ENCODE data around the gene ZBTB16.

The ZBTB16 gene, protein sequence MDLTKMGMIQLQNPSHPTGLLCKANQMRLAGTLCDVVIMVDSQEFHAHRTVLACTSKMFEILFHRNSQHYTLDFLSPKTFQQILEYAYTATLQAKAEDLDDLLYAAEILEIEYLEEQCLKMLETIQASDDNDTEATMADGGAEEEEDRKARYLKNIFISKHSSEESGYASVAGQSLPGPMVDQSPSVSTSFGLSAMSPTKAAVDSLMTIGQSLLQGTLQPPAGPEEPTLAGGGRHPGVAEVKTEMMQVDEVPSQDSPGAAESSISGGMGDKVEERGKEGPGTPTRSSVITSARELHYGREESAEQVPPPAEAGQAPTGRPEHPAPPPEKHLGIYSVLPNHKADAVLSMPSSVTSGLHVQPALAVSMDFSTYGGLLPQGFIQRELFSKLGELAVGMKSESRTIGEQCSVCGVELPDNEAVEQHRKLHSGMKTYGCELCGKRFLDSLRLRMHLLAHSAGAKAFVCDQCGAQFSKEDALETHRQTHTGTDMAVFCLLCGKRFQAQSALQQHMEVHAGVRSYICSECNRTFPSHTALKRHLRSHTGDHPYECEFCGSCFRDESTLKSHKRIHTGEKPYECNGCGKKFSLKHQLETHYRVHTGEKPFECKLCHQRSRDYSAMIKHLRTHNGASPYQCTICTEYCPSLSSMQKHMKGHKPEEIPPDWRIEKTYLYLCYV

DNA sequence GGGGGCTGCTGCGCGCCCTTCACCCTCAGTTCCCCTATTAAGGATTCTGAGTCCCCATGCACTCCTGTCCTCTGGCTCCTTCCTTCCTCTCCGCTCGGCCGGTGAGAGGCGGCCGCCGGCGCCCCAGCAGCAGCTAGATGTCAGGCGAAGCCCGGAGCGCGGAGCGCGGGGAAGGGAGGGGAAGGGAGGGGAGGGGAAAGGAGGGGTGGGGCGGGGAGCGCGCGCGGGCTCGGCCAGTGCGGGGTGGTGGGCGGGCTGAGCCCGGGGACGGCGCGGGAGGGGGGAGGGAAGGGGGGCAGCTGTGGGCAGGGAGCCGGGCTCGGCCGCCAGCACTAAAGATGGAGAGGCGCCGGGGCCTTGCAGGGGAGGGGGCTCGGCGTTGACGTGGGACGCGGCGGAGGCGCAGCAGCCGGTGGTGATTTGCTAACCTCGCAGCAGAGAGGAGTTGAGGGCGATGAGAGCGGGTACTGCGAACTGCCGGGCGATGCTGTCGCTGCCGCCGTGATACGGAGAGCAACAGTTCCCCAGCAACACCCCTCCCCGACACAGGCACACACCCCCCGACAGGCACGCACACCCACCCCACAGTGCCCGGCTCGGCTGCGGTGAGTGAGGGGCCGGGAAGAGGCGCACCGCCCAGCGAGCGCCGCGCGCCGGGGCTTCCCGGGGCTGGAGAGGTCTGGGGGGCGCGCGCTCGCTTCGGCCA, at the start of gene ZBTB16:
ZBTB16 (plus strand) TSS at position 434 of the 706 bp plus-strand sequence. CDS start 3,590 bp downstream, outside the sequence.
- DNase-seq (ENCODE audit: low read depth, low spot score): no peak

DNA sequence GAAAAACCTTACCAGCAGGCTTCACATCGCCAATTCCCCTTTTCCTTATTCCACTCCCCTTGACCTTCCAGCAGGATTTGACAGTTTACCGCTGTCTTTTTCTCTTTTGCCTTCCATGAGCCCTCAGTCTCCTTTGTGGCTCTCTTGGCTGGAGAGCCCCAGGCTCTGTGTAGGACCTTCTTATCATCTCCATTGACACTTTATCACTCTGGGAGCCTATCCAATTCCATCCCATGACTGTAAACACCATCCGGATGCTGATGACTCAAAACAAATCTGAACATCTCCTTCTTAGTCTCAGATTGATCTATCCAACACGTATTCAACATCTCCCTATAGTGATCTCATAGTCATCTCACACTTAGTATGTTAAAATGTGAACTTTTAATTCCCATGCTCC, 48.6 kb upstream of the ZBTB16 start:
- DNase-seq (ENCODE audit: low read depth, low spot score): no peak

DNA sequence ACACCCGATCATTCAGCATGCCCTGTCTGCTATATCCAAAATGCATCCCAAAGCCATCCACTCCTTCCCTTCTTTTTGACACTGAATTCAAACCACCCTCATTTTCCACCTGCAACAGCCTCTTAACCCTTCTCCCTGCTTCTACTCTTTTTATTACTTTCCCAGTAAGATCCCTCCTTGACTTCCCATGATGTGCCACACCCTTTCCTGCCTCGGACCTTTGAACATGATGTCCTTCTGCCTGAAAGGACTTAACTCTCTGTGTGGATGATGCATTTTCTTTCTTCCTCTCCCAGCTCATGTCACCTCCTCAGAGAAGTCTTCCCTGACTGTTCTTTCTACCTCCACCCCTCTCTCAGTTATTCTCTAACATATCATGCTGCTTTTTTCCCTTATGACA, 48.1 kb upstream of the ZBTB16 start:
- DNase-seq (ENCODE audit: low read depth, low spot score): no peak

- DNase-seq (ENCODE audit: low read depth, low spot score): no peak
Observed at GRCh38 chr11:114015117-114015516, 44.4 kb upstream of the ZBTB16 start.

DNA sequence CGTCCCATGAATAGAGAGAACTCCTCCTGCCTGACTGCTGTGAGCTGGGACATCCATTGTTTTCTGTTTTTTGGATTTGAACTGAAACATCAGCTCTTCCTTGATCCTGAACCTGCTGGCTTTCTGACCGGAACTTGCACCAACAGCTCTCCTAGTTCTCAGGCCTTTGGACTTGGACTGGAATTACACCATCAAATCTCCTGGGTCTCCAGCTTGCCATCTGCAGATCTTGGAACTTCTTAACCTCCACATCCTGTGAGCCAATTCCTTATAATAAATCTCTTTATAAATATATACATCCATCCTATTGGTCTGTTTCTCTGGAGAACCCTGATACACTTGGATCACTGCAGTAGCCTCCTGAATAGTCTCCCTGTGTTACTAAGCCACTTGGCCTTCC, 42.5 kb upstream of the ZBTB16 start:
- no peak for DNase-seq (ENCODE audit: low read depth, low spot score)

- DNase-seq (ENCODE audit: low read depth, low spot score): no peak
Observed at GRCh38 chr11:114017723-114018122, 41.8 kb upstream of the ZBTB16 start.

- DNase-seq (ENCODE audit: low read depth, low spot score): no peak
Observed at GRCh38 chr11:114019046-114019445, 40.5 kb upstream of the ZBTB16 start.

- no peak for DNase-seq (ENCODE audit: low read depth, low spot score)
Observed at GRCh38 chr11:114019574-114019973, 39.9 kb upstream of the ZBTB16 start.

- DNase-seq (ENCODE audit: low read depth, low spot score): no peak
Observed at GRCh38 chr11:114025329-114025907, 34.1 kb upstream of the ZBTB16 start.

DNA sequence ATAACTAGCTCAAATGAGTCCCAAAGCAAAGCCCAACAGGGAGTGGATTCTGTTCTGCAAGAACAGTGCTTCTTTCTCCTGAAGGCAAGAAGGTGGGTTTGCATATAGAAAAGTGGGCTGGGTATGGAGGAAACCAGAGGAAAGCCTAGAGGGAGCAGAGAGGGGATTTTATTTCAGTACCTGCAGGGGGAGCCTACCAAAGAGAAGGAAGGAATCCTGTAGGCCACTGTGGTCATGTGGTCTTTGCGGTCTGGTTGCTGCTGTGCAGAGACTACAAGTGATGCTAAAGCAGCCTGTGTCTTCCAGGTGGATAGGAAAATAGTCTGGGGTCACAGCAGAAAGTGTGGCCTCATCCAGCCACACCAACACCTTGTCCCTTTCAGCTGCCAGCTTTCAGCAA, 33.2 kb upstream of the ZBTB16 start:
- no peak for DNase-seq (ENCODE audit: low read depth, low spot score)

DNA sequence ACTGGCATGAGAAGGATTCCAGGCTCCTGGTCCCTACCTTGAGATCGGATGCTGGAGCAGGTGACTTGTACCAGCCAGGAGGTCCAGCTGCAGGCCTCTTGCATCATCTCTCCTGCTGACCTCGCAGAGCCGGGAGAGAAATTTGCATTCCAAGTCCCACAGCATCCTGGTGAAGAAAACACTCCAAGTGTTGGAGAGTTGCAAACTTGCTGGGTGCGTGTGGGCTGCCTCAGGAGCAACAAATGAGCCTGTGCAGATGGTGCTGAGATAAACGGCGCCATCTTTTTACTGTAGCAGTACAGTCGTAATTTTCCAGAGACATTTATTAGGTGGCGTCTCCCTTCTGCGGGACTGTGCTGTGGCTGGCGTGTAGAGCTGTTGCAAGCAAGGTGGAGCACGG, 32.1 kb upstream of the ZBTB16 start:
- DNase-seq (ENCODE audit: low read depth, low spot score): no peak

DNA sequence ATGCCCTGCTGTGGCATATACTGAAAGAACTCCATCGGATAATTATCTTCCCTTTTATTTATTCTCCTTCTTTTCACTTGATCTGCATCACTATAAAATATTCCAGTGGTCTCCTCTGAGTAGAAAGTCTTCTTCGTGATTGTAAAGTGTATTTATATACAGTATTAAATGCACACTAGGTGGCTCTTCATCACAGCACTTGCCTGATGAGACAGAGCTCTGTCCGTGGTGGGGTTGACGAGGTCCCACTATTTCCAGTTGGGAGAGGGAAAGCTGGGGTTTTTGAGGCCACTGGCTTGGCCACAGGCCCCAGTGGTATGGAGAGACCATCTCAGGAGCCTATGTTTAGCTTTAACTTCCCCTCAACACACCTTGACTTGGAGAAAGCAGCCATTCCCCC, 31.6 kb upstream of the ZBTB16 start:
- no peak for DNase-seq (ENCODE audit: low read depth, low spot score)

DNA sequence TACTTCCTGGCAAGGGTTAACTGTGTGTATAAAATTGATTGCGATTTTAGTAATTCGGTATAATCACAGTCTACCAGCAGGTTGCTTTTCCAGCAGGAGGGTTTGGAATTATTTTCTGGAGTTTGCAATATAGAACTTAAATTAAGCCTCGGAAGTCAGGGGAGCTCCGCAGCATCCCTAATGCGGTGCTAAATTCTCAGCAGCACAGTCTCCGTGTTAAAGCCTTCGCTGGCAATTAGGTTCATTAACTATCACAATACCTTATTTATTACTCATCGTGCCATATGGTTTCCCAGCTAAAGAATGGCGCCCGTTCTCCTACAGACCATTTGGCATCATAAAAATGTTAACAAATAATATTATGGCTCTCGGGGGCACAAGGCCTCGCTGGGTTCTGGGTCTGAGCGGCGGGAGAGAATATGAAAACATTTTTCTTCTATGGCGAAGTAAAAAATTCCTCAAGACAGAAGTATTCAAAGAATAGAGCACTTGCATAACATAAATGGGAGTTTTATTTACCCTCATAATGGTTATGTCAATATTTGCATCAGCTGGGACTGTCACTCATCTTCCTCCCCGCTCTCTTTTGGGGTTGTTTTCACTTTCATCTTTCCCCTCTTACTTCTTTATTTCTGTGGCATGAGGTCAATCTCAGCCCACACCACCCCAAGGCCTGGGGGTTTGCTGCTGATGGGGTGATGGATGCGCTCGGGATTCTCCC, 28.1 kb upstream of the ZBTB16 start:
- no peak for DNase-seq (ENCODE audit: low read depth, low spot score)

GRCh38 chr11:114031967-114032320, 27.6 kb upstream of the ZBTB16 start:
- no peak for DNase-seq (ENCODE audit: low read depth, low spot score)

DNA sequence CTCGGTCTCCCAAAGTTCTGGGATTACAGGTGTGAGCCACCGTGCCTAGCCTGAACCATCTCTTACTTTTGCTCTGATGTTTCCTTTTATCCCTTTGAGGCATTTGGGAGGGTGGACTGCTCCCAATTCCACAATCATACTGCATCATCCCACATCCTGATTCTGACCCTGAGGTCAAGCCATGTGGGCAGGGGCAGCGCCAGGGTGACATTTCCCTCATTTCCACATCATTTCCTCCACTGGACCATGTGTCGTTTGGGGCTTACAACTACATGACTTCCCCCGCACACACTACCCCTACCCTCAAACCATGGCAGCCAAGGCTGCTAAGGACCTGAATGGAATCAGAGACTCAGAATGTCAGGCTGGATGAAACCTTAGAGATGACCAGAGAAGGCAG, 26.4 kb upstream of the ZBTB16 start:
- no peak for DNase-seq (ENCODE audit: low read depth, low spot score)

DNA sequence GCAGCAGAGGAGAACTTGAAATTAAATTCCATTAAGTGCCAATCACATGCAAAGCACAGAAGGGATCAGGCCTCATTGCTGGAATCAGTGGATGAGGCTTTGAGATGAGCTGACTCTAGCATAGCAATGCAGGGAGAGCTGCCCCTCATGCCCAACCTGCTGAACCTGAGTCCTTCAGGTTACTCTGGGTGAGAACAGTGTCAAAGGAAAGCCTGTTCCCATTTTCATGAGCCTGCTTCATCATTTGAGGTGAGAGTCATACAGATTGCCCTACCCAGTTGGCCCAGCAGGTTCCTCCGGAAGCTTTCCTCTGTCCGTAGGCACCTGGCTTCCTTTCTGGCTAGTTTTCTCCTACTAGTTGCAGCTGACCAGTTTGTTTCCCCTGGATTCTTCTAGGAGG, 25.9 kb upstream of the ZBTB16 start:
- DNase-seq (ENCODE audit: low read depth, low spot score): no peak

DNA sequence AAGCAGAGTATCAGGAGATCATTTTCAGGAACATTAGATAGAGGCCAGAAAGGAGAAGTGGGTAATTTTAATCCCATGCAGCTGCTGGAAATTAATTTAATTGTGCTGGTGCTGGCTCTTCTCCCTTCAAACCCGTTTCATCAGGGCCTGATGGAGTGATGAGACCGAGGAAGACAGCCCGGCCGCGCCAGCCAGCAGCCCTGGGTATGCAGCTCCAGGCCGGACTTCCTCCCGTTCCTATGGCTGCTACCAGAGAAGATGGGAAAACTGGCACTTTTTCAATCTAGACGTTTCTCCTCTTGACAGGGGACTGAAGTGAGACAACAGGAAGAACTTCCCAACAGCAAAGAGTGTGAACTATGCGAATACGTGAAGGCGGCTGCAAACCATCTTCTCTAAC, 24.6 kb upstream of the ZBTB16 start:
- DNase-seq (ENCODE audit: low read depth, low spot score): no peak

- DNase-seq (ENCODE audit: low read depth, low spot score): no peak
Observed at GRCh38 chr11:114036147-114036811, 23.2 kb upstream of the ZBTB16 start.

- DNase-seq (ENCODE audit: low read depth, low spot score): no peak
Observed at GRCh38 chr11:114036958-114037357, 22.6 kb upstream of the ZBTB16 start.

- no peak for DNase-seq (ENCODE audit: low read depth, low spot score)
Observed at GRCh38 chr11:114039551-114039950, 20.0 kb upstream of the ZBTB16 start.

DNA sequence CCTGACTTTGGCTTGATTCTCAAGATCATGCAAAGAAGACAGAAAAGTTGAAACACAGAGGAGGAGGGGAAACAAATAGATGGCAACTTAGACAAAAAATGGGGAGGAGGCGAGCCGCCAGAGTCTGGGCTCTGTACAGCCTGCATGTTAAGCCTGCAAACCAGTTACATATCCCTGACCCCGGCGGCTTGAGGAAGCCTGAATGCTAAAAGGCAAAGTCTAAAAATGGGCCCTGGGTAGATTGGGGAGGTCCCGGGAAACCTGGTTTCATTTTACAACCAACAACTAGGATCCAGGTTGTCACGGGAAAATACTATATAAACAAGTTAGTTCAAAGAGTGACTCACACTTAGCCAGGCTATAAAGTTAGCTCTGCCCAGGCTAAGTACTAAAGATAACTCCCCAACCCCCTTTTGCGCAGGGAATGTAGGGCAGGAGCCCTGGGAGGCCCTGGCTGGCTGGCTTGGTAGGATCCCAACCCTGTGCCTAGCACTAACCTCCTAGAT, 18.8 kb upstream of the ZBTB16 start:
- no peak for DNase-seq (ENCODE audit: low read depth, low spot score)
